IMR-90 (cell line): ENCODE data around the gene PRKAG2. TPM values are rescaled to one million over a fixed set of nuclear protein-coding genes. Genes with fewer than 3 reads are reported as not detected.

Experiments used
- ATAC-seq: fragments of 200-7000 bp; cut with Tn5 transposase; 2 replicates; pipeline ENCODE4 v1.9.1; 2020; ENCODE audit warnings: low read depth, mild to moderate bottlenecking, moderate library complexity
- BruUV-seq: library from RNA; stranded (reverse); fragments of 400-500 nt; replicated peaks from 2 replicates; lab custom pipeline; 2021; lab: Mats Ljungman, UMichigan
- CTCF ChIA-PET: fragments of 300-600 bp; formaldehyde crosslinking; extraction: SDS; loops from one replicate; lab custom pipeline; 2021; ENCODE audit warnings: antibody characterized with exemption; lab: Yijun Ruan, JAX
- POLR2A ChIA-PET: fragments of 300-600 bp; sonication (Branson Sonifier 250); formaldehyde crosslinking; loops from one replicate; lab custom pipeline; 2022; ENCODE audit warnings: antibody characterized with exemption; ENCODE audit not compliant: unreplicated experiment; lab: Charles Lee
- DNase-seq: peaks from one replicate; pipeline ENCODE4 v3.0.0; 2013
- H2AFZ ChIP-seq: replicated peaks from 2 replicates; pipeline ENCODE3; 2013; ENCODE audit warnings: low read length, mild to moderate bottlenecking; ENCODE audit not compliant: poor library complexity
- H2AK5ac ChIP-seq: 2 replicates; pipeline ENCODE4 v1.6.1; 2013; ENCODE audit warnings: low read depth, low read length, inconsistent platforms
- H2AK9ac ChIP-seq: replicated peaks from 2 replicates; pipeline ENCODE3; 2013; ENCODE audit warnings: mild to moderate bottlenecking, low read depth, low read length, moderate library complexity; ENCODE audit not compliant: poor library complexity
- H2BK120ac ChIP-seq: 2 replicates; pipeline ENCODE4 v1.6.1; 2013; ENCODE audit warnings: low read depth, low read length, inconsistent platforms
- H2BK15ac ChIP-seq: 3 replicates; pipeline ENCODE4 v1.6.1; 2013; ENCODE audit warnings: low read depth, low read length, inconsistent platforms
- H2BK20ac ChIP-seq: 2 replicates; pipeline ENCODE4 v1.6.1; 2013; ENCODE audit warnings: low read depth, mild to moderate bottlenecking, inconsistent platforms, low read length, moderate library complexity
- H2BK5ac ChIP-seq: 2 replicates; pipeline ENCODE4 v1.6.1; 2013; ENCODE audit warnings: mild to moderate bottlenecking, low read depth, low read length, inconsistent platforms; ENCODE audit not compliant: poor library complexity, severe bottlenecking
- H3K14ac ChIP-seq: replicated peaks from 2 replicates; pipeline ENCODE4 v1.6.1; 2013; ENCODE audit warnings: low read depth, low read length, inconsistent platforms
- H3K18ac ChIP-seq: 2 replicates; pipeline ENCODE4 v1.6.1; 2013; ENCODE audit warnings: low read depth, low read length, control low read depth
- H3K23ac ChIP-seq: 2 replicates; pipeline ENCODE4 v1.6.1; 2013; ENCODE audit warnings: low read depth, low read length, inconsistent platforms
- H3K27ac ChIP-seq: 2 replicates; pipeline ENCODE4 v1.5.1; 2013; ENCODE audit warnings: mild to moderate bottlenecking, control low read depth, low read length; ENCODE audit not compliant: insufficient read depth
- H3K27me3 ChIP-seq: 2 replicates; pipeline ENCODE4 v1.6.1; 2013; ENCODE audit warnings: low read length; ENCODE audit not compliant: control insufficient read depth, insufficient read depth
- H3K36me3 ChIP-seq: 2 replicates; pipeline ENCODE4 v1.6.1; 2013; ENCODE audit warnings: low read length, mixed read lengths; ENCODE audit not compliant: control insufficient read depth, insufficient read depth
- H3K4ac ChIP-seq: 2 replicates; pipeline ENCODE4 v1.6.1; 2013; ENCODE audit warnings: low read depth, low read length, inconsistent platforms
- H3K4me1 ChIP-seq: 2 replicates; pipeline ENCODE4 v1.6.1; 2013; ENCODE audit warnings: low read length, mixed read lengths; ENCODE audit not compliant: control insufficient read depth, insufficient read depth
- H3K4me2 ChIP-seq: 2 replicates; pipeline ENCODE4 v1.6.1; 2013; ENCODE audit warnings: low read depth, mild to moderate bottlenecking, control low read depth, low read length, moderate library complexity
- H3K4me3 ChIP-seq: 2 replicates; pipeline ENCODE4 v1.5.1; 2013; ENCODE audit warnings: low read depth, mild to moderate bottlenecking, control low read depth, low read length, moderate library complexity; ENCODE audit not compliant: insufficient read depth
- H3K56ac ChIP-seq: 2 replicates; pipeline ENCODE4 v1.6.1; 2013; ENCODE audit warnings: low read length, inconsistent platforms; ENCODE audit not compliant: insufficient read depth; ENCODE audit errors: extremely low read depth
- H3K79me1 ChIP-seq, 2 experiments: 2 replicates each; pipeline ENCODE4 v1.6.1; 2013; ENCODE audit warnings: low read length in 2 of 2, inconsistent platforms in 1 of 2, low read depth in 1 of 2
- H3K9ac ChIP-seq: 2 replicates; pipeline ENCODE4 v1.6.1; 2013; ENCODE audit warnings: low read depth, low read length, control low read depth
- H3K9me1 ChIP-seq: 2 replicates; pipeline ENCODE4 v1.6.1; 2013; ENCODE audit warnings: low read length, inconsistent platforms; ENCODE audit not compliant: insufficient read depth
- H3K9me3 ChIP-seq: 2 replicates; pipeline ENCODE4 v1.6.1; 2013; ENCODE audit warnings: low read length; ENCODE audit not compliant: control insufficient read depth, insufficient read depth
- H4K20me1 ChIP-seq: 2 replicates; pipeline ENCODE4 v1.6.1; 2013; ENCODE audit warnings: low read length, inconsistent platforms; ENCODE audit not compliant: insufficient read depth
- H4K5ac ChIP-seq: 2 replicates; pipeline ENCODE4 v1.6.1; 2013; ENCODE audit warnings: mild to moderate bottlenecking, low read depth, low read length, control low read depth
- H4K8ac ChIP-seq, 2 experiments: 2 replicates each; pipeline ENCODE4 v1.6.1; 2013; ENCODE audit warnings: low read depth in 2 of 2, low read length in 2 of 2, control low read depth in 1 of 2, inconsistent platforms in 1 of 2
- H4K91ac ChIP-seq: 2 replicates; pipeline ENCODE4 v1.6.1; 2013; ENCODE audit warnings: low read depth, low read length, inconsistent platforms; ENCODE audit not compliant: insufficient read depth
- MAZ ChIP-seq: IDR thresholded peaks from 2 replicates; pipeline ENCODE4 v1.6.1; 2012; ENCODE audit warnings: low read depth, mild to moderate bottlenecking, low read length, improper control_type of control experiment, moderate library complexity, borderline replicate concordance
- WGBS, 2 experiments: methylation state at CpG; one replicate each; pipeline versions ENCODE4 v1.1.5 to v1.1.7; 2013; ENCODE audit warnings: missing lambda C conversion rate in 2 of 2; ENCODE audit not compliant: insufficient read length in 1 of 2; ENCODE audit errors: extremely low coverage in 2 of 2; 5-methylcytosine and 5-hydroxymethylcytosine counted together
- dilution Hi-C: fragments of 300-500 bp; cut with HindIII; formaldehyde crosslinking; loops from one replicate; pipeline ENCODE4 v1.14.3; 2018; ENCODE audit warnings: low sequenced_read_pairs; ENCODE audit not compliant: unreplicated experiment
- in situ Hi-C: fragments of 300-500 bp; cut with MboI; formaldehyde crosslinking; loops from 3 replicates; pipeline ENCODE4 v1.14.3; 2019; ENCODE audit warnings: low sequenced_read_pairs, inconsistent platforms, mixed read lengths
- intact Hi-C: fragments of 100-400 bp; cut with micrococcal nuclease; formaldehyde crosslinking; loops from 2 replicates; pipeline ENCODE4 v1.10.0; 2022
- polyA plus RNA-seq, 3 experiments: library from polyadenylated mRNA; depleted of rRNA; stranded (reverse); fragments of >200 nt; gene quantifications; 2 replicates each; pipeline ENCODE4 v1.2.3, GENCODE V29; 2012; ENCODE audit warnings: low replicate concordance in 1 of 3
- total RNA-seq: library from RNA; depleted of rRNA; stranded (reverse); fragments of >200 nt; gene quantifications from 2 replicates; pipeline ENCODE4 v1.2.3, GENCODE V29; 2012
- TF ChIP-seq, protein P1 (sequence below): fragments of 150-350 bp; IDR thresholded peaks from 2 replicates; pipeline ENCODE4 v1.6.1; 2016; ENCODE audit warnings: low read depth, mild to moderate bottlenecking, low read length, moderate library complexity, borderline replicate concordance

Gene PRKAG2
- total and polyA plus RNA-seq, 2 of the 4 experiments (the other 2 are of a cell fraction): 15.4 to 21.6 TPM

DNA sequence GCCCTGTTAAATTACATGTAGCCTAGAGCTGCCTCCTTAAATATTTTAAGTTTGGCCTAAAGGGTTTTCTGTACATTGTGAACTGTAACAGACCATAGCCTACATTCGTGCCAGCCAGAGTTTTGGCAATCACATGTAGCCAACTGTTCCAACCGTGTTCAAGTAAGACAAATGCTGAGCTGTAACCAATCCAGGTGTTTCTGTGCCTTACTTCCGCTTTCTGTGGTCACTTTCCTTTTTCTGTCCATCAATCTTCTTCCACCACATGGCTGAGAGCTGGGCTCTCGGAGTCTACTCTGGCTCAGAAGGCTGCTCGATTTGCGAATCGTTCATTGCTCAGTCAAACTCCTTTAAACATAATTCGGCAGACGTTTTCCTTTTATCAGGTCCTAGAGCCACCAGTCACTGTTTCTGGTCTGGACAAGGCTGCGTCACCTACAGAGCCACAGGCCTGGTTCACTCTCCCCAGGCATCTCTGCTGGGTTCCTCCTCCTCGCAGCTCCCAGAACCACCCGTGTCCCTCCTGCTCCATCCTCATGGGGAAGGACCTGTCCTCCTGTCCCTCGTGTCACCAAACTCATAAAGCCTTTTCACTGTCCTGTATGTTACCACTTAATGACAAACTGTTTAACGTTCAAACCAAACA lies 199.2 kb downstream of the PRKAG2 start:
- Histone ChIP-seq H2BK20ac (no peak overlapping the region), H2AK9ac (no peak overlapping the region), H2BK15ac (peak overlapping the region; percentile 10; the same call in 1 of the 3 replicates), H4K8ac (0 out of 4 replicates have a peak overlapping the region, but pooled peaks of 1 of the 2 experiments have one; percentile 5), H3K23ac (no peak overlapping the region), H3K18ac (no peak overlapping the region), H3K27ac (no peak overlapping the region), H3K79me1 (no peaks in the 10 kb centered on the region), H4K91ac (peak overlapping the region; percentile 38; the same call in 1 of the 2 replicates), H4K20me1 (no peaks in the 10 kb centered on the region), H3K36me3 (no peaks in the 10 kb centered on the region), H2AK5ac (peak overlapping the region; percentile 60), H3K9ac (no peak overlapping the region), H3K4ac (peak overlapping the region; percentile 37; the same call in 1 of the 2 replicates), H3K4me1 (peaks cover 5% of the 10 kb centered on the region), H2AFZ (no peak overlapping the region), H3K56ac (no peak overlapping the region), H3K9me1 (peaks cover 11% of the 10 kb centered on the region), H3K27me3 (no peaks in the 10 kb centered on the region), H3K14ac (no peak overlapping the region), H4K5ac (no peak overlapping the region), H2BK120ac (0 out of 2 replicates have a peak overlapping the region, but pooled peaks have one; percentile 13), H2BK5ac (no peak overlapping the region), H3K9me3 (no peaks in the 10 kb centered on the region), H3K4me3 (no peak overlapping the region), H3K4me2 (no peak overlapping the region)
- dilution Hi-C loops (no loop called here), in situ Hi-C loops (no loop called here), intact Hi-C loops (no loop called here)
- TF ChIP-seq MAZ: no peak
- TF ChIP-seq, protein P1, sequence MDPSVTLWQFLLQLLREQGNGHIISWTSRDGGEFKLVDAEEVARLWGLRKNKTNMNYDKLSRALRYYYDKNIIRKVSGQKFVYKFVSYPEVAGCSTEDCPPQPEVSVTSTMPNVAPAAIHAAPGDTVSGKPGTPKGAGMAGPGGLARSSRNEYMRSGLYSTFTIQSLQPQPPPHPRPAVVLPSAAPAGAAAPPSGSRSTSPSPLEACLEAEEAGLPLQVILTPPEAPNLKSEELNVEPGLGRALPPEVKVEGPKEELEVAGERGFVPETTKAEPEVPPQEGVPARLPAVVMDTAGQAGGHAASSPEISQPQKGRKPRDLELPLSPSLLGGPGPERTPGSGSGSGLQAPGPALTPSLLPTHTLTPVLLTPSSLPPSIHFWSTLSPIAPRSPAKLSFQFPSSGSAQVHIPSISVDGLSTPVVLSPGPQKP: no peak
- WGBS, 2 experiments: 84% methylated on average over 8 of the region's 14 CpGs; no CpG with 5 or more reads in 1 of the 2 experiments
- ATAC-seq (no peak), DNase-seq (no peak)
- BruUV-seq: no TSS peak
- ChIA-PET CTCF (interaction anchor here (0.8 kb wide), 1 partner anchor 18 kb away, joined by 3 read pairs; no protein-coding TSS in a partner anchor), POLR2A (no interaction called here)
